ENCODE measurements around the gene HLA-A. TPM values are rescaled to one million over a fixed set of nuclear protein-coding genes. Genes with fewer than 3 reads are reported as not detected.
A peak's percentile ranks its signal among the peaks of the same experiment; 100 is the strongest.

Gene HLA-A
- total and polyA plus RNA-seq, 2 of the 13 experiments (the other 11 are each of a cell fraction or from before 2014, with no cell fraction given) = 345 to 527 TPM

DNA sequence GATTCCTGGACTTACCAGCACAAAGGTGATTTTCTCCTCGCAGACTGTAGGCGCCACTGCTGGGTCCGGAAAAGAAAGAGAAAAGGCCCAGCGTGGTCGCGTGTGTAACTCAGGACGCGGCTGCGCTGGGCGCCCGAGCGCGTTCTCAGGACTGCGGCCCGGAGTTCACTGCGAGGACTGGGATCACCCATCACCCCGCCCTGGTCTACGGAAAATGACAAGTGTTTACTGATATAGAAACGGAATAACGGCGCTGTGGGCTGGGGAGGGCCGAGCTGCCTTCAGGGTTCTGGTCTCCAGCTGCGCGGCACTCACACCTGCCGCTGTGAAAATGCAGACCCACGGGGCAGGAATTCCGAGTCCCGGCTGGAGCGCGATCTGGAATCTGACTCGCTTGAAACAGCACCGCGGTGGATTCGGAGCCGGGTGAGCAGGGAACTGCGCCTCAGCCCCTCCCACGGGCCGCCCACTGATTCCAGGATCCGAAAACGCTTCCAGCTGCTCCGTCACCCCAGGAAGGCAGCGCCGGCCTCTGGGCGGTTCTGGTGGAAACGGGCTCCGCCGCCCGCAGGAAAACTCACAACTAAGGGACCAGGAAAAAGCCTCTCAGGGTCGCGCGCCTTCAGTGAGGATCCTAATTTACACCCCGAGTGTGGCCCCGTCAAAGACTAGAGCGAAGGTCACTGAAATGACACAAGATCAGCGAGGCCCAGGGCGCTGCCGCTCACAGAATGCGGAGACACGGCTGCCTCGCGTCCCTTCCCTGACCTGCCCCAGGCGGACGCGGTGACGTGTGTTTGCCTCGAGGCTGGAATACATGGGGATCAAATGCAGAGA, 34.5 kb downstream of the HLA-A start (continued):
- TF ChIP-seq SRF (IDR thresholded peaks at IDR 0.05; ENCODE audit: low read depth, low read length) (no peak), CENPX (CRISPR knock-in tag; IDR thresholded peaks at IDR 0.05) (no peak), ZNF615 (CRISPR knock-in tag; IDR thresholded peaks at IDR 0.05; ENCODE audit: borderline replicate concordance) (no peak), ZNF562 (CRISPR knock-in tag; IDR thresholded peaks at IDR 0.05; ENCODE audit: borderline replicate concordance) (no peak), DNMT1 (CRISPR knock-in tag; IDR thresholded peaks at IDR 0.05) (no peak), NAIF1 (CRISPR knock-in tag; IDR thresholded peaks at IDR 0.05; ENCODE audit: borderline replicate concordance) (peak; percentile 38; the same call in 1 of the 2 replicates), JUNB (CRISPR knock-in tag; IDR thresholded peaks at IDR 0.05; ENCODE audit: borderline replicate concordance) (no peak), ZNF644 (CRISPR knock-in tag; IDR thresholded peaks at IDR 0.05; ENCODE audit: low read depth) (peak; percentile 58; the same call in 1 of the 2 replicates), KDM4B (CRISPR knock-in tag; IDR thresholded peaks at IDR 0.05) (peak; percentile 50; the same call in 1 of the 2 replicates), TBX2 (CRISPR knock-in tag; IDR thresholded peaks at IDR 0.05; ENCODE audit: borderline replicate concordance) (peak; percentile 44; the same call in 1 of the 2 replicates), ZNF546 (CRISPR knock-in tag; conservative IDR thresholded peaks at IDR 0.05) (no peak), ZNF235 (CRISPR knock-in tag; IDR thresholded peaks at IDR 0.05; ENCODE audit: borderline replicate concordance) (no peak), NR2F1 (CRISPR knock-in tag; IDR thresholded peaks at IDR 0.05) (peak; percentile 36 to 40; a peak in 1 of 4 replicates), FOXA3 (CRISPR knock-in tag; IDR thresholded peaks at IDR 0.05) (peak; percentile 52), NFKB2 (CRISPR knock-in tag; IDR thresholded peaks at IDR 0.05; ENCODE audit: borderline replicate concordance) (peak; percentile 61), PITX1 (CRISPR knock-in tag; IDR thresholded peaks at IDR 0.05) (peak; percentile 56)
- TF ChIP-seq, protein P1, sequence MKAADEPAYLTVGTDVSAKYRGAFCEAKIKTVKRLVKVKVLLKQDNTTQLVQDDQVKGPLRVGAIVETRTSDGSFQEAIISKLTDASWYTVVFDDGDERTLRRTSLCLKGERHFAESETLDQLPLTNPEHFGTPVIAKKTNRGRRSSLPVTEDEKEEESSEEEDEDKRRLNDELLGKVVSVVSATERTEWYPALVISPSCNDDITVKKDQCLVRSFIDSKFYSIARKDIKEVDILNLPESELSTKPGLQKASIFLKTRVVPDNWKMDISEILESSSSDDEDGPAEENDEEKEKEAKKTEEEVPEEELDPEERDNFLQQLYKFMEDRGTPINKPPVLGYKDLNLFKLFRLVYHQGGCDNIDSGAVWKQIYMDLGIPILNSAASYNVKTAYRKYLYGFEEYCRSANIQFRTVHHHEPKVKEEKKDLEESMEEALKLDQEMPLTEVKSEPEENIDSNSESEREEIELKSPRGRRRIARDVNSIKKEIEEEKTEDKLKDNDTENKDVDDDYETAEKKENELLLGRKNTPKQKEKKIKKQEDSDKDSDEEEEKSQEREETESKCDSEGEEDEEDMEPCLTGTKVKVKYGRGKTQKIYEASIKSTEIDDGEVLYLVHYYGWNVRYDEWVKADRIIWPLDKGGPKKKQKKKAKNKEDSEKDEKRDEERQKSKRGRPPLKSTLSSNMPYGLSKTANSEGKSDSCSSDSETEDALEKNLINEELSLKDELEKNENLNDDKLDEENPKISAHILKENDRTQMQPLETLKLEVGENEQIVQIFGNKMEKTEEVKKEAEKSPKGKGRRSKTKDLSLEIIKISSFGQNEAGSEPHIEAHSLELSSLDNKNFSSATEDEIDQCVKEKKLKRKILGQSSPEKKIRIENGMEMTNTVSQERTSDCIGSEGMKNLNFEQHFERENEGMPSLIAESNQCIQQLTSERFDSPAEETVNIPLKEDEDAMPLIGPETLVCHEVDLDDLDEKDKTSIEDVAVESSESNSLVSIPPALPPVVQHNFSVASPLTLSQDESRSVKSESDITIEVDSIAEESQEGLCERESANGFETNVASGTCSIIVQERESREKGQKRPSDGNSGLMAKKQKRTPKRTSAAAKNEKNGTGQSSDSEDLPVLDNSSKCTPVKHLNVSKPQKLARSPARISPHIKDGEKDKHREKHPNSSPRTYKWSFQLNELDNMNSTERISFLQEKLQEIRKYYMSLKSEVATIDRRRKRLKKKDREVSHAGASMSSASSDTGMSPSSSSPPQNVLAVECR (CRISPR knock-in tag; IDR thresholded peaks at IDR 0.05; ENCODE audit: borderline replicate concordance) = peak; percentile 83; the same call in 1 of the 2 replicates
- TF ChIP-seq, protein P2, sequence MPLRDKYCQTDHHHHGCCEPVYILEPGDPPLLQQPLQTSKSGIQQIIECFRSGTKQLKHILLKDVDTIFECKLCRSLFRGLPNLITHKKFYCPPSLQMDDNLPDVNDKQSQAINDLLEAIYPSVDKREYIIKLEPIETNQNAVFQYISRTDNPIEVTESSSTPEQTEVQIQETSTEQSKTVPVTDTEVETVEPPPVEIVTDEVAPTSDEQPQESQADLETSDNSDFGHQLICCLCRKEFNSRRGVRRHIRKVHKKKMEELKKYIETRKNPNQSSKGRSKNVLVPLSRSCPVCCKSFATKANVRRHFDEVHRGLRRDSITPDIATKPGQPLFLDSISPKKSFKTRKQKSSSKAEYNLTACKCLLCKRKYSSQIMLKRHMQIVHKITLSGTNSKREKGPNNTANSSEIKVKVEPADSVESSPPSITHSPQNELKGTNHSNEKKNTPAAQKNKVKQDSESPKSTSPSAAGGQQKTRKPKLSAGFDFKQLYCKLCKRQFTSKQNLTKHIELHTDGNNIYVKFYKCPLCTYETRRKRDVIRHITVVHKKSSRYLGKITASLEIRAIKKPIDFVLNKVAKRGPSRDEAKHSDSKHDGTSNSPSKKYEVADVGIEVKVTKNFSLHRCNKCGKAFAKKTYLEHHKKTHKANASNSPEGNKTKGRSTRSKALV (CRISPR knock-in tag; IDR thresholded peaks at IDR 0.05) = peak; percentile 95
- TF ChIP-seq, protein P3, sequence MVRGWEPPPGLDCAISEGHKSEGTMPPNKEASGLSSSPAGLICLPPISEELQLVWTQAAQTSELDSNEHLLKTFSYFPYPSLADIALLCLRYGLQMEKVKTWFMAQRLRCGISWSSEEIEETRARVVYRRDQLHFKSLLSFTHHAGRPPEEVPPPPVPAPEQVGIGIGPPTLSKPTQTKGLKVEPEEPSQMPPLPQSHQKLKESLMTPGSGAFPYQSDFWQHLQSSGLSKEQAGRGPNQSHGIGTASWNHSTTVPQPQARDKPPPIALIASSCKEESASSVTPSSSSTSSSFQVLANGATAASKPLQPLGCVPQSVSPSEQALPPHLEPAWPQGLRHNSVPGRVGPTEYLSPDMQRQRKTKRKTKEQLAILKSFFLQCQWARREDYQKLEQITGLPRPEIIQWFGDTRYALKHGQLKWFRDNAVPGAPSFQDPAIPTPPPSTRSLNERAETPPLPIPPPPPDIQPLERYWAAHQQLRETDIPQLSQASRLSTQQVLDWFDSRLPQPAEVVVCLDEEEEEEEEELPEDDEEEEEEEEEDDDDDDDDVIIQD (CRISPR knock-in tag; IDR thresholded peaks at IDR 0.05; ENCODE audit: low read depth) = no peak; the same call in 1 of the 2 replicates

Measured in HepG2 (cell line).